HCT116 (cell line): Measurements from ENCODE around the gene ZNF652.

ENCODE experiments used
- CEBPB ChIP-seq: IDR thresholded peaks from 2 replicates; pipeline ENCODE4 v1.6.1; 2012; ENCODE audit warnings: low read depth
- CTCF ChIP-seq, 3 experiments: fragments of 200-600 bp in 1 of 3; sonication (generic) in 1 of 3; IDR thresholded peaks in 2 of 3; conservative IDR thresholded peaks in 1 of 3; 2 replicates each; pipeline ENCODE4 v1.5.1; 2012 to 2017; ENCODE audit warnings: low read depth in 2 of 3, low read length in 2 of 3, antibody characterized with exemption in 1 of 3, borderline replicate concordance in 1 of 3, control low read depth in 1 of 3, mild to moderate bottlenecking in 1 of 3, mixed read lengths in 1 of 3, mixed run types in 1 of 3, moderate library complexity in 1 of 3; ENCODE audit not compliant: insufficient read depth in 1 of 3
- JUND ChIP-seq: IDR thresholded peaks from 2 replicates; pipeline ENCODE4 v1.6.1; 2012
- POLR2A ChIP-seq: IDR thresholded peaks from 2 replicates; pipeline ENCODE4 v1.7.0; 2011; ENCODE audit warnings: borderline replicate concordance; ENCODE audit not compliant: insufficient read depth, insufficient read length; ENCODE audit errors: extremely low read depth
- POLR2AphosphoS5 ChIP-seq: IDR thresholded peaks from 2 replicates; pipeline ENCODE4 v1.6.1; 2011; ENCODE audit warnings: mild to moderate bottlenecking, low read depth, low read length, moderate library complexity
- REST ChIP-seq: IDR thresholded peaks from 2 replicates; pipeline ENCODE4 v1.6.1; 2012; ENCODE audit warnings: low read depth
- ZNF274 ChIP-seq: fragments of 200-500 bp; sonication (Bioruptor generic); IDR thresholded peaks from 2 replicates; pipeline ENCODE4 v1.6.1; 2014; ENCODE audit warnings: mild to moderate bottlenecking, low read depth, low read length, inconsistent platforms

- TF ChIP-seq JUND (no peak), POLR2A (no peak), CTCF (IDR thresholded peaks at IDR 0.05 in 2 of 3, conservative IDR thresholded peaks at IDR 0.05 in 1 of 3; ENCODE audit: borderline replicate concordance in 1 of 3, insufficient read depth in 1 of 3, low read depth in 2 of 3, low read length in 2 of 3) (peak in 2 of 3 experiments; percentile 15 to 19; a peak in 1 of 6 replicates), CEBPB (no peak), POLR2AphosphoS5 (no peak), REST (no peak), ZNF274 (no peak)
These were observed 109.8 kb downstream of the ZNF652 start for GRCh38 chr17:49252148-49252695.
